ENCODE data around the gene GOLPH3. TPM values are rescaled to one million over a fixed set of nuclear protein-coding genes. Genes with fewer than 3 reads are reported as not detected.
A peak's percentile ranks its signal among the peaks of the same experiment; 100 is the strongest.

The GOLPH3 gene
- total and polyA plus RNA-seq, 3 experiments from 2014 or later: 105 to 110 (median 109) TPM

GRCh38 chr5:32144378-32145207 lies 29.5 kb downstream of the GOLPH3 start:
- Mint-ChIP-seq H3K27ac (peak overlapping the region in 5 of 8 donors; percentile 8 to 41 (median 33)), H3K4me1 (peaks cover 50 to 75% (median 68%) of the 10 kb centered on the region in 3 donors), H3K9me3 (no peaks in the 10 kb centered on the region), H3K4me3 (no peak overlapping the region), H3K36me3 (peaks cover 4 to 36% (median 7%) of the 10 kb centered on the region in 3 donors), H3K27me3 (no peaks in the 10 kb centered on the region)
- H3K9me3 ChIP-seq (ENCODE audit: low read length): no peaks in the 10 kb centered on the region
- H3K27ac ChIP-seq (ENCODE audit: low read depth, low read length): no peak overlapping the region
- peaks cover 20% of the 10 kb centered on the region for H3K4me1 ChIP-seq (ENCODE audit: insufficient read depth, low read length)
- no peaks in the 10 kb centered on the region for H3K27me3 ChIP-seq (ENCODE audit: insufficient read depth, low read length, poor library complexity, severe bottlenecking)
- DNase-seq: no peak
- CTCF ChIA-PET: interaction anchor here (0.9 to 1.2 kb wide), 2 partner anchors 9 to 52 kb away, joined by 3 read pairs; no protein-coding TSS in a partner anchor
- POLR2A ChIA-PET: no interaction called here
- no peak overlapping the region for H3K4me3 ChIP-seq (ENCODE audit: low read length)
- no peaks in the 10 kb centered on the region for H3K36me3 ChIP-seq (ENCODE audit: insufficient read depth, low read length)

DNA sequence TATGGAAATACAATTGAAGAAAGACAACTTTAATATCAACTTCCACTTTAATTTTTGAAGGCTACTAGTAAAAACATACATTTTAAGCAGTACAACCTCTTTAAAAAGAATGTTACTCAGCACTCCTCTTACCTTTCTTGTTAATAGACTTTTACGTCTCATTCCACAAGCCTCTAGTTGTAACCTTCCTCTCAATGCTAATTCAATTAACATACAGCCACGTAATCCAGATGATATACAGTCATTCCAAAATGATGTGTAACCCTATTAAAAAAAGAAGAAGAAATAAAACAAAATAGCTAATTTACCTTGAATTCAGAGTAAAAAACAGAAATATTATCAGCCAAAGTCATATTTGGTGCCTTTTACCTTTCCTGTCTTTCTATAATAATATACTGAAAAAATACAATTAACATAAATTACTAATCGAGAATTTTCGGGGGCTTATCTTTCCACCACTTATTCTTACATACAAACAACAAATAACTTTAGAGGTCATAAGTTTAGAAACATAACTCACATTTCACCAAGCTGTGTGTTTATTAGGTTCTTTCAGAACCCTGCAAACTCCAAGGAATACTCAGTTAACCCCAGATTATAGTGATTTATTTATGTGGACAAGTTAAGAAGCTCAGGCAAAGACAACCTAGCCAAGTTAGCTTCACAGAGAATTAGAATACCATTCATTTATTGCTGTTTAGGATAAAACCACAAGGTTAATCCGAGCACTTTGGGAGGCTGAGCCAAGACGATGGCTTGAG lies 30.3 kb downstream of the GOLPH3 start:
- POLR2A ChIA-PET: no interaction called here
- H3K27ac Mint-ChIP-seq: peak overlapping the region in 2 of 8 donors; percentile 29 to 39
- no peaks in the 10 kb centered on the region for H3K9me3 ChIP-seq (ENCODE audit: low read length)
- no peaks in the 10 kb centered on the region for H3K9me3 Mint-ChIP-seq
- H3K27me3 Mint-ChIP-seq: no peaks in the 10 kb centered on the region
- H3K4me3 Mint-ChIP-seq: no peak overlapping the region
- H3K36me3 Mint-ChIP-seq: peaks cover 4 to 41% (median 7%) of the 10 kb centered on the region in 3 donors
- peaks cover 51 to 75% (median 68%) of the 10 kb centered on the region in 3 donors for H3K4me1 Mint-ChIP-seq
- DNase-seq: no peak
- no peak overlapping the region for H3K4me3 ChIP-seq (ENCODE audit: low read length)
- peaks cover 20% of the 10 kb centered on the region for H3K4me1 ChIP-seq (ENCODE audit: insufficient read depth, low read length)
- no peaks in the 10 kb centered on the region for H3K36me3 ChIP-seq (ENCODE audit: insufficient read depth, low read length)
- no peak overlapping the region for H3K27ac ChIP-seq (ENCODE audit: low read depth, low read length)
- CTCF ChIA-PET: no interaction called here
- no peaks in the 10 kb centered on the region for H3K27me3 ChIP-seq (ENCODE audit: insufficient read depth, low read length, poor library complexity, severe bottlenecking)

DNA sequence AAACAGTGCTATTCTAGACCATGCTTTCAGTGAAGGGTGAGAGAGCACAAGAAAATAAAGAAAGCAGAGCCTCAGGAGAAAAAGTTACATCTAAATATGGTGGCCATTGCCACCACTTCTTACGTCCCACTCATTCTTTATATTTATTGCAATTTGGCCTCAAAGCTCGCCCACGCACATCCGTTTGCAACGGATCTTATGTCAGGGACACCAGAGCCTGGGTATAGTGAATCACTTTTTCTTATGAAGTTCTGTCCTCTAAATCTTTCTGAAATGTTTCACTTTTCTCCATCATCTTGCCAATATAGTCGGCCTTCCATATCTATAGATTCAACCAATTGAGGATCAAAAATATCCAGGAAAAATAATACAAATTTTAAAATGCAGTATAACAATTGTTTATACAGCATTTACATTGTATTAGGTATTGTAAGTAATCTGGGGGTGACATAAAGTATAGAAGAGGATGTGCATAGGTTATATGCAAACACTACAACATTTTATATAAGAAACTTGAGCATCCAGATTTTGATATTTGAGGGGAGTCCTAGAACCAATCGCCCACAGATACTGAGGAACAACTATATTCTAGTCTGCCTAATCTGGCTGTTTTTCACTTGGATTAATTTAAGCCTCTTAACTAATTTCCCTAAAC lies 35.2 kb downstream of the GOLPH3 start:
- ChIA-PET CTCF (no interaction called here), POLR2A (no interaction called here)
- peak in 1 of 5 donors; percentile 6 for DNase-seq
- Histone ChIP-seq H3K4me1 (ENCODE audit: insufficient read depth, low read length) (no peaks in the 10 kb centered on the region), H3K36me3 (ENCODE audit: insufficient read depth, low read length) (peaks cover 5% of the 10 kb centered on the region), H3K9me3 (ENCODE audit: low read length) (no peaks in the 10 kb centered on the region), H3K27me3 (ENCODE audit: insufficient read depth, low read length, poor library complexity, severe bottlenecking) (no peaks in the 10 kb centered on the region), H3K27ac (ENCODE audit: low read depth, low read length) (no peak overlapping the region), H3K4me3 (ENCODE audit: low read length) (no peak overlapping the region)
- Mint-ChIP-seq H3K4me1 (peaks cover 25 to 43% (median 39%) of the 10 kb centered on the region in 3 donors), H3K27ac (peak overlapping the region in 5 of 8 donors; percentile 3 to 91 (median 21)), H3K4me3 (no peak overlapping the region), H3K36me3 (peaks cover 9 to 51% (median 15%) of the 10 kb centered on the region in 3 donors), H3K27me3 (no peaks in the 10 kb centered on the region), H3K9me3 (no peaks in the 10 kb centered on the region)

DNA sequence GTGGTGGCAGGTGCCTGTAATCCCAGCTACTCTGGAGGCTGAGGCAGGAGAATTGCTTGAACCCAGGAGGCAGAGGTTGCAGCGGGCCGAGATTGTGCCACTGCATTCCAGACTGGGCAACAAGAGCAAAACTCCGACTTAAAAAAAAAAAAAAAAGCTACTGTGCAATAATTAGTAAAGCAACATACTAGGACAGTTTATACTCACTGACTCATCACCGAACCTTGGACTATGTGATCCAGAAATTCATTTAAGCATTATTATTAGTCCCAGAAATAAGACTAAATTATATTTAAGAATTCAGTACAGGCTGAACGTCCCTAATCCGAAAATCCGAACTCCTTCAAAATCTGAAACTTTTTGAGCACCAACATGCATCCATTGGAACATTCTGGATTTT lies 37.8 kb downstream of the GOLPH3 start:
- ChIA-PET POLR2A (no interaction called here), CTCF (interaction anchor here (1.5 kb wide), 1 partner anchor 8 kb away, joined by 3 read pairs; no protein-coding TSS in a partner anchor)
- H3K27me3 Mint-ChIP-seq: no peaks in the 10 kb centered on the region
- no peak overlapping the region for H3K4me3 Mint-ChIP-seq
- no peaks in the 10 kb centered on the region for H3K9me3 Mint-ChIP-seq
- no peak for DNase-seq
- peaks cover 38 to 56% (median 55%) of the 10 kb centered on the region in 3 donors for H3K4me1 Mint-ChIP-seq
- H3K27ac Mint-ChIP-seq: no peak overlapping the region
- no peaks in the 10 kb centered on the region for H3K9me3 ChIP-seq (ENCODE audit: low read length)
- H3K4me3 ChIP-seq (ENCODE audit: low read length): no peak overlapping the region
- H3K36me3 ChIP-seq (ENCODE audit: insufficient read depth, low read length): peaks cover 8% of the 10 kb centered on the region
- H3K36me3 Mint-ChIP-seq: peaks cover 8 to 59% (median 22%) of the 10 kb centered on the region in 3 donors
- H3K4me1 ChIP-seq (ENCODE audit: insufficient read depth, low read length): no peaks in the 10 kb centered on the region
- H3K27ac ChIP-seq (ENCODE audit: low read depth, low read length): no peak overlapping the region
- no peaks in the 10 kb centered on the region for H3K27me3 ChIP-seq (ENCODE audit: insufficient read depth, low read length, poor library complexity, severe bottlenecking)

GRCh38 chr5:32135086-32135485 lies 39.0 kb downstream of the GOLPH3 start:
- Mint-ChIP-seq H3K9me3 (no peaks in the 10 kb centered on the region), H3K27ac (peak overlapping the region in 5 of 8 donors; percentile 5 to 64 (median 36)), H3K4me3 (no peak overlapping the region), H3K36me3 (peaks cover 5 to 61% (median 25%) of the 10 kb centered on the region in 3 donors), H3K4me1 (peaks cover 44 to 61% (median 58%) of the 10 kb centered on the region in 3 donors), H3K27me3 (no peaks in the 10 kb centered on the region)
- CTCF ChIA-PET: interaction anchor here (1.5 kb wide), 1 partner anchor 10 kb away, joined by 3 read pairs; no protein-coding TSS in a partner anchor
- no peak overlapping the region for H3K4me3 ChIP-seq (ENCODE audit: low read length)
- POLR2A ChIA-PET: no interaction called here
- no peaks in the 10 kb centered on the region for H3K9me3 ChIP-seq (ENCODE audit: low read length)
- H3K27me3 ChIP-seq (ENCODE audit: insufficient read depth, low read length, poor library complexity, severe bottlenecking): no peaks in the 10 kb centered on the region
- H3K27ac ChIP-seq (ENCODE audit: low read depth, low read length): no peak overlapping the region
- H3K36me3 ChIP-seq (ENCODE audit: insufficient read depth, low read length): peaks cover 8% of the 10 kb centered on the region
- H3K4me1 ChIP-seq (ENCODE audit: insufficient read depth, low read length): no peaks in the 10 kb centered on the region
- DNase-seq: no peak

- Mint-ChIP-seq H3K27ac (peak overlapping the region in 3 of 8 donors; percentile 19 to 76 (median 74)), H3K36me3 (peaks cover 5 to 61% (median 28%) of the 10 kb centered on the region in 3 donors), H3K9me3 (no peaks in the 10 kb centered on the region), H3K4me1 (peaks cover 43 to 68% (median 64%) of the 10 kb centered on the region in 3 donors), H3K27me3 (no peaks in the 10 kb centered on the region), H3K4me3 (no peak overlapping the region)
- ChIA-PET CTCF (no interaction called here), POLR2A (interaction anchor here (0.6 kb wide), 1 partner anchor 38 kb away, joined by 3 read pairs; no protein-coding TSS in a partner anchor)
- H3K27me3 ChIP-seq (ENCODE audit: insufficient read depth, low read length, poor library complexity, severe bottlenecking): no peaks in the 10 kb centered on the region
- H3K4me3 ChIP-seq (ENCODE audit: low read length): no peak overlapping the region
- no peaks in the 10 kb centered on the region for H3K9me3 ChIP-seq (ENCODE audit: low read length)
- H3K4me1 ChIP-seq (ENCODE audit: insufficient read depth, low read length): no peaks in the 10 kb centered on the region
- peaks cover 8% of the 10 kb centered on the region for H3K36me3 ChIP-seq (ENCODE audit: insufficient read depth, low read length)
- DNase-seq: no peak
- no peak overlapping the region for H3K27ac ChIP-seq (ENCODE audit: low read depth, low read length)
These were observed 41.4 kb downstream of the GOLPH3 start for GRCh38 chr5:32132757-32133156.

DNA sequence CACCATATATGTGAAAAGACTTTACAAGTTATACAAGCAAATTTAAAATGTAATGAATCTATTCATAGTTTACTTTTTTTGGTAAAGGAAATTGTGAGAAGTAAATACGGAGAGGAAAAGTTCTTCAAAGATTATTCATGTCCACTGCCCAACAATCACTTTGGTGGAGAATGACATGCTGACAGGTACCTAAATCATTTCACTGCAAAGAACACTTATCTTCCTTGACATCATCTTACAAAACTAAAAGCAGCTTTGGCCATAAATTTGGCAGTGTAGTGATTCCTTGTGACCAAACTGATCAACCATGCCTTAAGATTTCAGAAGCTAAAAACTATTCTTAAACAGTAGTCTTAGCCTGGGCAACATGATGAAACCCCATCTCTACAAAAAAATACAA lies 42.5 kb downstream of the GOLPH3 start:
- H3K4me3 Mint-ChIP-seq: no peak overlapping the region
- peaks cover 5 to 63% (median 29%) of the 10 kb centered on the region in 3 donors for H3K36me3 Mint-ChIP-seq
- peaks cover 8% of the 10 kb centered on the region for H3K36me3 ChIP-seq (ENCODE audit: insufficient read depth, low read length)

More for the DNA sequence above, 42.5 kb downstream of the GOLPH3 start:
- ChIA-PET CTCF (interaction anchor here (0.6 kb wide), 1 partner anchor 44 kb away, joined by 3 read pairs; no protein-coding TSS in a partner anchor), POLR2A (no interaction called here)
- H3K4me3 ChIP-seq (ENCODE audit: low read length): no peak overlapping the region
- peak overlapping the region in 3 of 8 donors; percentile 68 to 72 (median 72) for H3K27ac Mint-ChIP-seq
- no peaks in the 10 kb centered on the region for H3K4me1 ChIP-seq (ENCODE audit: insufficient read depth, low read length)
- H3K4me1 Mint-ChIP-seq: peaks cover 45 to 72% (median 70%) of the 10 kb centered on the region in 3 donors
- no peaks in the 10 kb centered on the region for H3K27me3 Mint-ChIP-seq
- no peaks in the 10 kb centered on the region for H3K9me3 ChIP-seq (ENCODE audit: low read length)
- no peak overlapping the region for H3K27ac ChIP-seq (ENCODE audit: low read depth, low read length)
- H3K9me3 Mint-ChIP-seq: no peaks in the 10 kb centered on the region
- DNase-seq: no peak
- H3K27me3 ChIP-seq (ENCODE audit: insufficient read depth, low read length, poor library complexity, severe bottlenecking): no peaks in the 10 kb centered on the region
